GM23338 (cell line): ENCODE results near the gene RAP1GAP2.

Source experiments
- CREB1 ChIP-seq: fragments of 250-450 bp; sonication (Bioruptor Pico); IDR thresholded peaks from 2 replicates; pipeline ENCODE4 v1.5.0; 2020; ENCODE audit warnings: low read depth, mild to moderate bottlenecking, moderate library complexity
- CTCF ChIP-seq, 2 experiments: fragments of 200-600 bp in 1 of 2; sonication (generic) in 1 of 2; conservative IDR thresholded peaks; 2 replicates each; pipeline versions ENCODE4 v1.5.1 to v1.6.1; 2016 to 2017; ENCODE audit warnings: antibody characterized with exemption in 2 of 2, low read depth in 2 of 2, mild to moderate bottlenecking in 2 of 2, moderate library complexity in 1 of 2
- EZH2 ChIP-seq: fragments of 200-600 bp; sonication (generic); IDR thresholded peaks from one replicate; pipeline ENCODE4 v1.8.0; 2017; ENCODE audit warnings: antibody characterized with exemption, mild to moderate bottlenecking, low read depth; ENCODE audit not compliant: unreplicated experiment
- EZH2phosphoT487 ChIP-seq: fragments of 200-600 bp; sonication (generic); IDR thresholded peaks from one replicate; pipeline ENCODE4 v1.8.1; 2018; ENCODE audit warnings: antibody characterized with exemption; ENCODE audit not compliant: unreplicated experiment
- JUNB ChIP-seq: IDR thresholded peaks from one replicate; pipeline ENCODE4 v1.6.1; 2016; ENCODE audit warnings: antibody characterized with exemption; ENCODE audit not compliant: unreplicated experiment
- POLR2AphosphoS5 ChIP-seq: IDR thresholded peaks from 2 replicates; pipeline ENCODE4 v1.6.1; 2016; ENCODE audit warnings: antibody characterized with exemption, low read depth
- REST ChIP-seq: IDR thresholded peaks from one replicate; pipeline ENCODE4 v1.6.1; 2018; ENCODE audit warnings: antibody characterized with exemption; ENCODE audit not compliant: unreplicated experiment
- STAT1 ChIP-seq: IDR thresholded peaks from one replicate; pipeline ENCODE4 v1.6.1; 2016; ENCODE audit warnings: antibody characterized with exemption; ENCODE audit not compliant: unreplicated experiment

- no peak for TF ChIP-seq POLR2AphosphoS5
- no peak for TF ChIP-seq CTCF (conservative IDR thresholded peaks at IDR 0.05; ENCODE audit: low read depth in 2 of 2)
- TF ChIP-seq EZH2phosphoT487 = no peak
- TF ChIP-seq JUNB = no peak
- TF ChIP-seq STAT1 = no peak
- no peak for TF ChIP-seq EZH2
- no peak for TF ChIP-seq REST
- peak; percentile 87 for TF ChIP-seq CREB1 (CRISPR knock-in tag)
Observed at GRCh38 chr17:2924211-2924610, 128.0 kb downstream of the RAP1GAP2 start.
